K562 (cell line): ENCODE data around the gene ALDH5A1. TPM values are rescaled to one million over a fixed set of nuclear protein-coding genes. Genes with fewer than 3 reads are reported as not detected.

Experiments
- ATAC-seq: fragments of 200-7000 bp; cut with Tn5 transposase; 3 replicates; pipeline ENCODE4 v1.9.1; 2020; ENCODE audit warnings: moderate library complexity
- BruUV-seq: library from RNA; stranded (reverse); fragments of 400-500 nt; replicated peaks from 2 replicates; lab custom pipeline; 2021; lab: Mats Ljungman, UMichigan
- CTCF ChIA-PET: fragments of 300-600 bp; formaldehyde crosslinking; extraction: SDS; loops from one replicate; lab custom pipeline; 2021; ENCODE audit warnings: low intra/inter-chr PET ratio; lab: Yijun Ruan, JAX
- POLR2A ChIA-PET: fragments of 300-600, 350-650 bp; sonication (Branson Sonifier 250); formaldehyde crosslinking; extraction: SDS; loops from one replicate; lab custom pipeline; 2021; ENCODE audit warnings: antibody characterized with exemption, inconsistent platforms; lab: Yijun Ruan, JAX
- DNase-seq, 4 experiments: peaks; one replicate each; pipeline versions ENCODE4 v3.0.0 to v3.0.0-alpha.2; 2011 to 2018; ENCODE audit warnings: low spot score in 3 of 4, mixed read lengths in 3 of 4; ENCODE audit errors: extremely low read depth in 1 of 4
- FAIRE-seq: peaks from 2 replicates; lab custom pipeline; 2011; peaks lifted over from hg19 to GRCh38; lab: Jason Lieb, UNC
- H2AFZ ChIP-seq: 2 replicates; pipeline ENCODE4 v1.6.0; 2011; ENCODE audit warnings: low read depth, low read length, control low read depth, inconsistent platforms
- H3K27ac ChIP-seq: fragments of 200-600 bp; 3 replicates; pipeline ENCODE4 v1.8.0; 2011; ENCODE audit warnings: low read depth, mild to moderate bottlenecking, control low read depth, inconsistent platforms, low read length, moderate library complexity, mixed read lengths; ENCODE audit errors: extremely low read depth
- H3K27me3 ChIP-seq, 2 experiments: fragments of 300-600 bp in 1 of 2; 2 replicates in 1 of 2; 3 replicates in 1 of 2; pipeline versions ENCODE4 v1.6.0 to v1.8.0; 2011; ENCODE audit warnings: inconsistent platforms in 2 of 2, low read length in 2 of 2, mild to moderate bottlenecking in 1 of 2, mixed read lengths in 1 of 2, moderate library complexity in 1 of 2; ENCODE audit not compliant: control insufficient read depth in 2 of 2, insufficient read depth in 2 of 2
- H3K36me3 ChIP-seq: fragments of 300-600 bp; 3 replicates; pipeline ENCODE4 v1.8.0; 2011; ENCODE audit warnings: mild to moderate bottlenecking, low read length, inconsistent platforms; ENCODE audit not compliant: control insufficient read depth, insufficient read depth
- H3K4me1 ChIP-seq, 2 experiments: fragments of 200-600 bp in 1 of 2; replicated peaks in 1 of 2; 2 replicates in 1 of 2; 3 replicates in 1 of 2; pipeline versions ENCODE4 v1.5.1 to v1.8.0; 2011; ENCODE audit warnings: inconsistent platforms in 2 of 2, low read length in 2 of 2, mild to moderate bottlenecking in 1 of 2, mixed read lengths in 1 of 2, moderate library complexity in 1 of 2; ENCODE audit not compliant: control insufficient read depth in 2 of 2, insufficient read depth in 2 of 2
- H3K4me2 ChIP-seq: 2 replicates; pipeline ENCODE4 v1.6.1; 2011; ENCODE audit warnings: low read length, control low read depth, inconsistent platforms, mixed read lengths; ENCODE audit not compliant: insufficient read depth
- H3K4me3 ChIP-seq: fragments of 200-600 bp; sonication (generic), shearing (Covaris generic); 2 replicates; pipeline ENCODE4 v1.5.1; 2016; ENCODE audit warnings: control low read depth, inconsistent platforms
- H3K79me2 ChIP-seq: fragments of 200-600 bp; 3 replicates; pipeline ENCODE4 v1.8.0; 2011; ENCODE audit warnings: low read length, inconsistent platforms; ENCODE audit not compliant: control insufficient read depth, insufficient read depth
- H3K9ac ChIP-seq, 2 experiments: 2 replicates each; pipeline versions ENCODE4 v1.6.0 to v1.6.1; 2011; ENCODE audit warnings: low read depth in 2 of 2, low read length in 2 of 2, control low read depth in 1 of 2, inconsistent platforms in 1 of 2, mild to moderate bottlenecking in 1 of 2, mixed read lengths in 1 of 2; ENCODE audit not compliant: insufficient read depth in 1 of 2
- H3K9me1 ChIP-seq: one replicate; pipeline ENCODE4 v1.6.0; 2011; ENCODE audit warnings: inconsistent platforms, mild to moderate bottlenecking, low read length, moderate library complexity; ENCODE audit not compliant: control insufficient read depth, insufficient read depth
- H3K9me3 ChIP-seq: replicated peaks from 2 replicates; pipeline ENCODE4 v1.5.1; 2011; ENCODE audit warnings: low read depth, low read length, inconsistent platforms; ENCODE audit not compliant: control insufficient read depth, insufficient read depth
- H4K20me1 ChIP-seq: replicated peaks from 2 replicates; pipeline ENCODE4 v1.6.1; 2011; ENCODE audit warnings: low read length, inconsistent platforms, mixed read lengths; ENCODE audit not compliant: control insufficient read depth, insufficient read depth
- HDAC8 ChIP-seq: fragments of 450-650 bp; IDR thresholded peaks from 2 replicates; pipeline ENCODE4 v1.6.1; 2016; ENCODE audit warnings: mild to moderate bottlenecking, missing genetic modification characterization, moderate library complexity, missing compliant biosample characterization
- HNRNPH1 ChIP-seq: fragments of 200-400 bp; formaldehyde crosslinking; optimal IDR thresholded peaks from 2 replicates; pipeline ENCODE3; 2017; ENCODE audit warnings: low read depth, mild to moderate bottlenecking, low read length, moderate library complexity
- MCM5 ChIP-seq: fragments of 450-650 bp; IDR thresholded peaks from 2 replicates; pipeline ENCODE4 v1.6.1; 2016; ENCODE audit warnings: low read depth
- NFE2L1 ChIP-seq: fragments of 450-650 bp; IDR thresholded peaks from 2 replicates; pipeline ENCODE4 v1.6.1; 2016; ENCODE audit warnings: missing genetic modification characterization, low read depth, mild to moderate bottlenecking, missing compliant biosample characterization, moderate library complexity, borderline replicate concordance
- NR2C2 ChIP-seq, 2 experiments: fragments of 200-800 bp in 1 of 2; sonication (Bioruptor generic) in 1 of 2; sonication (generic) in 1 of 2; formaldehyde crosslinking in 1 of 2; IDR thresholded peaks; 2 replicates each; pipeline versions ENCODE4 v1.6.1 to v1.8.0; 2016 to 2022; ENCODE audit warnings: mild to moderate bottlenecking in 1 of 2, missing compliant biosample characterization in 1 of 2, missing genetic modification characterization in 1 of 2, missing genetic modification reagents in 1 of 2
- NR4A1 ChIP-seq, 2 experiments: fragments of 250-450 bp in 1 of 2; fragments of 450-650 bp in 1 of 2; sonication (Bioruptor Pico) in 1 of 2; IDR thresholded peaks; 2 replicates each; pipeline versions ENCODE4 v1.4.0 to v1.6.1; 2016 to 2020; ENCODE audit warnings: mild to moderate bottlenecking in 2 of 2, missing compliant biosample characterization in 1 of 2, missing genetic modification characterization in 1 of 2, moderate library complexity in 1 of 2
- PRPF4 ChIP-seq: fragments of 200-400 bp; formaldehyde crosslinking; IDR thresholded peaks from one replicate; pipeline ENCODE4 v1.6.1; 2017; ENCODE audit warnings: low read length, low read depth, mild to moderate bottlenecking; ENCODE audit not compliant: insufficient read depth, poor library complexity, severe bottlenecking
- ZKSCAN8 ChIP-seq: fragments of 200-800 bp; sonication (Bioruptor generic); IDR thresholded peaks from 2 replicates; pipeline ENCODE4 v1.6.1; 2016; ENCODE audit warnings: missing genetic modification characterization, missing compliant biosample characterization
- ZNF507 ChIP-seq: conservative IDR thresholded peaks from 2 replicates; pipeline ENCODE4 v1.6.1; 2017; ENCODE audit warnings: missing genetic modification characterization, missing compliant biosample characterization
- ZNF583 ChIP-seq: fragments of 250-450 bp; sonication (Bioruptor Pico); IDR thresholded peaks from 2 replicates; pipeline ENCODE4 v1.4.0; 2020
- WGBS: fragments of 100-300 bp; shearing (Covaris generic); methylation state at CpG from one replicate; pipeline ENCODE4 v1.1.6; 2016; ENCODE audit warnings: low coverage, mixed read lengths; ENCODE audit not compliant: insufficient coverage; ENCODE audit errors: missing lambda C conversion rate; 5-methylcytosine and 5-hydroxymethylcytosine counted together
- in situ Hi-C: fragments of 300-500 bp; cut with MboI; formaldehyde crosslinking; loops from 4 replicates; pipeline ENCODE4 v1.15.0; 2018; ENCODE audit warnings: inconsistent platforms, mixed read lengths
- intact Hi-C: fragments of 100-400 bp; cut with micrococcal nuclease; formaldehyde crosslinking; loops from 2 replicates; pipeline ENCODE4 v1.14.2; 2022
- polyA plus RNA-seq, 8 experiments: library from polyadenylated mRNA; depleted of rRNA in 4 of 8; stranded (reverse) in 5 of 8; unstranded in 3 of 8; fragments of >200 nt; fragmentation: Nextera tagmentation in 2 of 8; fragmentation: Illumina TruSeq in 1 of 8; extraction: Ambion mirVana in 2 of 8; extraction: Trizol in 1 of 8; gene quantifications; 2 replicates each; pipeline versions ENCODE4 v1.2.1 to v1.2.3, GENCODE V29; 2011 to 2014; ENCODE audit warnings: inconsistent platforms in 1 of 8, missing spikeins in 1 of 8
- total RNA-seq, 7 experiments: library from RNA; depleted of rRNA in 6 of 7; stranded (reverse); fragments of >200 nt in 6 of 7; fragmentation: Illumina TruSeq in 2 of 7; extraction: Trizol in 2 of 7; gene quantifications; 2 replicates each; pipeline versions ENCODE4 v1.2.1 to v1.2.3, GENCODE V29; 2011 to 2021; ENCODE audit warnings: low replicate concordance in 1 of 7
- TF ChIP-seq, protein P1 (sequence below): fragments of 450-650 bp; IDR thresholded peaks from 2 replicates; pipeline ENCODE4 v1.7.0; 2016; ENCODE audit warnings: borderline replicate concordance
- TF ChIP-seq, protein P2 (sequence below): fragments of 450-650 bp; formaldehyde crosslinking; IDR thresholded peaks from 2 replicates; pipeline ENCODE4 v1.4.0; 2022; ENCODE audit warnings: missing genetic modification characterization
- TF ChIP-seq, protein P3 (sequence below): fragments of 250-450 bp; sonication (Bioruptor Pico); IDR thresholded peaks from 2 replicates; pipeline ENCODE4 v1.8.0; 2022; ENCODE audit warnings: moderate library complexity, mild to moderate bottlenecking, inconsistent platforms
- TF ChIP-seq, protein P4 (sequence below): fragments of 450-650 bp; IDR thresholded peaks from 2 replicates; pipeline ENCODE4 v1.6.1; 2016; ENCODE audit warnings: antibody characterized with exemption

The ALDH5A1 gene
- total and polyA plus RNA-seq, 9 of the 15 experiments (the other 6 are each of a cell fraction or from before 2014, with no cell fraction given) = 2.2 to 19.7 (median 9.5) TPM

DNA sequence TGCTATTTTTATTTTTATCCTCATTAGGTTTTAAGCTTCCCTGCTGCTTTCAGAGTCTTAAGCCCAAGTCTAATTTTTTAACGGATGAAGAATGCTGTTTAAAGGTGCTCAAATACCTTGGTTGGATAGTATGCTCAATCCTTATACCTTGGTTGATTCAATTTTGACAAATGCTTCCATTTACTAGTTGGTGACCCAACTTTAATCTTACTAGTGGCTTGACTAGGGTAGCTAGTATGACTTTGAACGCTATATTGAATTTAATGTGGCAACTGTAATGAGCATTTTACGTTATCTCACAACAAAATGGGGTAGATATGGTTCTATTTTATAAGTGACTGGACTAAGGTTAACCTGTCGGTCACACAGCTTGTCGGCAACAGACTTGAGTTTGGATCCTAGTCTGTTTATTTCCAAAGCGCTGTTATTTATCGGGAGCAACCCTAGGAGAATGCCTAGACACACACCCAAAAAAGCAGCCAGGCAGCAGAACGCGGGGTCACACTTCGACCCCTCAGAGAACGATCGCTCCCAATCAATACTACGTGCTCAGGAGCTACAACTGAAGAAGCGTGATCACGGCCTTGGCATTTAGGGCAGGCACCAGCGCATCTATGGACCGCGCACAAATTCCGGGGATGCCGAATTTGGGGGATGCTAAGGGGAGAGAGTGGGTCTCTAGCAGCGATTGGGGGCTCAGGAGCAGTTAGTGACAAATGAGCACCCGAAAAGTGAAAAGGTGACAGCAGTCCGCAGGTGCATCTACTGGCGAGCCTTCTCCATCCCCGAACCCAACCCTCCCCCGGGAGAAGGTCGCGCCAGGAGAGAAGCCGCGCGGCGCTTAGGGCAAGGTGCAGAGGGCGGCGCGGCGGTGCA, 586 bp upstream of the ALDH5A1 start:
- TSS peak; percentile 48 for BruUV-seq
- POLR2A ChIA-PET = interaction anchor here (1.1 to 3.4 kb wide), 8 partner anchors 9 to 108 kb away, joined by 3 to 9 read pairs (median 5); no protein-coding TSS in a partner anchor
- in situ Hi-C loops = no loop called here
- TF ChIP-seq NR2C2 (CRISPR knock-in tag; IDR thresholded peaks at IDR 0.05) = no peak
- TF ChIP-seq NR2C2 (tag; IDR thresholded peaks at IDR 0.05) = peak; percentile 92
- TF ChIP-seq NR4A1 (CRISPR knock-in tag; IDR thresholded peaks at IDR 0.05) = no peak
- TF ChIP-seq NR4A1 (tag; IDR thresholded peaks at IDR 0.05) = peak; percentile 41; the same call in 1 of the 2 replicates
- TF ChIP-seq ZNF583 (CRISPR knock-in tag) = 0 out of 2 replicates have a peak, but pooled peaks have one; percentile 32
- no peak for TF ChIP-seq ZKSCAN8
- no peak for TF ChIP-seq NFE2L1 (tag)
- TF ChIP-seq MCM5 = no peak
- TF ChIP-seq, protein P1, sequence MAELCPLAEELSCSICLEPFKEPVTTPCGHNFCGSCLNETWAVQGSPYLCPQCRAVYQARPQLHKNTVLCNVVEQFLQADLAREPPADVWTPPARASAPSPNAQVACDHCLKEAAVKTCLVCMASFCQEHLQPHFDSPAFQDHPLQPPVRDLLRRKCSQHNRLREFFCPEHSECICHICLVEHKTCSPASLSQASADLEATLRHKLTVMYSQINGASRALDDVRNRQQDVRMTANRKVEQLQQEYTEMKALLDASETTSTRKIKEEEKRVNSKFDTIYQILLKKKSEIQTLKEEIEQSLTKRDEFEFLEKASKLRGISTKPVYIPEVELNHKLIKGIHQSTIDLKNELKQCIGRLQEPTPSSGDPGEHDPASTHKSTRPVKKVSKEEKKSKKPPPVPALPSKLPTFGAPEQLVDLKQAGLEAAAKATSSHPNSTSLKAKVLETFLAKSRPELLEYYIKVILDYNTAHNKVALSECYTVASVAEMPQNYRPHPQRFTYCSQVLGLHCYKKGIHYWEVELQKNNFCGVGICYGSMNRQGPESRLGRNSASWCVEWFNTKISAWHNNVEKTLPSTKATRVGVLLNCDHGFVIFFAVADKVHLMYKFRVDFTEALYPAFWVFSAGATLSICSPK = no peak
- 0 out of 2 replicates have a peak, but pooled peaks have one; percentile 25 for TF ChIP-seq HDAC8 (tag)
- TF ChIP-seq PRPF4 = no peak
- 0 out of 2 replicates have a peak, but pooled peaks have one; percentile 12 for TF ChIP-seq ZNF507 (tag)
- TF ChIP-seq, protein P2, sequence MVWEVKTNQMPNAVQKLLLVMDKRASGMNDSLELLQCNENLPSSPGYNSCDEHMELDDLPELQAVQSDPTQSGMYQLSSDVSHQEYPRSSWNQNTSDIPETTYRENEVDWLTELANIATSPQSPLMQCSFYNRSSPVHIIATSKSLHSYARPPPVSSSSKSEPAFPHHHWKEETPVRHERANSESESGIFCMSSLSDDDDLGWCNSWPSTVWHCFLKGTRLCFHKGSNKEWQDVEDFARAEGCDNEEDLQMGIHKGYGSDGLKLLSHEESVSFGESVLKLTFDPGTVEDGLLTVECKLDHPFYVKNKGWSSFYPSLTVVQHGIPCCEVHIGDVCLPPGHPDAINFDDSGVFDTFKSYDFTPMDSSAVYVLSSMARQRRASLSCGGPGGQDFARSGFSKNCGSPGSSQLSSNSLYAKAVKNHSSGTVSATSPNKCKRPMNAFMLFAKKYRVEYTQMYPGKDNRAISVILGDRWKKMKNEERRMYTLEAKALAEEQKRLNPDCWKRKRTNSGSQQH (CRISPR knock-in tag) = no peak
- no peak for TF ChIP-seq HNRNPH1
- TF ChIP-seq, protein P3, sequence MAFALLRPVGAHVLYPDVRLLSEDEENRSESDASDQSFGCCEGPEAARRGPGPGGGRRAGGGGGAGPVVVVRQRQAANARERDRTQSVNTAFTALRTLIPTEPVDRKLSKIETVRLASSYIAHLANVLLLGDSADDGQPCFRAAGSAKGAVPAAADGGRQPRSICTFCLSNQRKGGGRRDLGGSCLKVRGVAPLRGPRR = 0 out of 2 replicates have a peak, but pooled peaks have one; percentile 77
- TF ChIP-seq, protein P4, sequence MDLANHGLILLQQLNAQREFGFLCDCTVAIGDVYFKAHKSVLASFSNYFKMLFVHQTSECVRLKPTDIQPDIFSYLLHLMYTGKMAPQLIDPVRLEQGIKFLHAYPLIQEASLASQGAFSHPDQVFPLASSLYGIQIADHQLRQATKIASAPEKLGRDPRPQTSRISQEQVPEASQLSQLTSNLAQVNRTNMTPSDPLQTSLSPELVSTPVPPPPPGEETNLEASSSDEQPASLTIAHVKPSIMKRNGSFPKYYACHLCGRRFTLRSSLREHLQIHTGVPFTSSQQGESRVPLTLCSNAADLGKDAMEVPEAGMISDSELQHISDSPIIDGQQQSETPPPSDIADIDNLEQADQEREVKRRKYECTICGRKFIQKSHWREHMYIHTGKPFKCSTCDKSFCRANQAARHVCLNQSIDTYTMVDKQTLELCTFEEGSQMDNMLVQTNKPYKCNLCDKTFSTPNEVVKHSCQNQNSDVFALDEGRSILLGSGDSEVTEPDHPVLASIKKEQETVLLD = no peak

More for the DNA sequence above, 586 bp upstream of the ALDH5A1 start:
- peak overlapping the region; percentile 67 for H3K27ac ChIP-seq
- peak overlapping the region; percentile 54 for H3K4me3 ChIP-seq
- no peaks in the 10 kb centered on the region for H4K20me1 ChIP-seq
- no peaks in the 10 kb centered on the region; the same call in 2 of the 3 replicates for H3K79me2 ChIP-seq
- 38% methylated on average over 31 of the region's 36 CpGs for WGBS
- no peaks in the 10 kb centered on the region for H3K9me1 ChIP-seq
- peak overlapping the region; percentile 64 for H2AFZ ChIP-seq
- CTCF ChIA-PET = no interaction called here
- peaks cover 16 to 20% of the 10 kb centered on the region in 2 experiments; a peak in 4 of 5 replicates for H3K4me1 ChIP-seq
- DNase-seq (peak in 1 of 4 experiments; percentile 14), FAIRE-seq (peak; percentile 65), ATAC-seq (peak; percentile 89; the same call in 2 of the 3 replicates)
- peak overlapping the region; percentile 84 for H3K4me2 ChIP-seq
- H3K9me3 ChIP-seq = peaks cover 4% of the 10 kb centered on the region
- no peaks in the 10 kb centered on the region; the same call in 2 of the 3 replicates for H3K36me3 ChIP-seq
- intact Hi-C loops = no loop called here
- no peaks in the 10 kb centered on the region; a peak in 1 of 5 replicates for H3K27me3 ChIP-seq
- peak overlapping the region; percentile 69 to 94 for H3K9ac ChIP-seq
